Endothelial cell of umbilical vein (primary cell): Measurements from ENCODE around the gene RASA2. TPM values are rescaled to one million over a fixed set of nuclear protein-coding genes. Genes with fewer than 3 reads are reported as not detected.

Experiments
- BruUV-seq: library from RNA; stranded (reverse); fragments of 400-500 nt; replicated peaks from 2 replicates; lab custom pipeline; 2021; lab: Mats Ljungman, UMichigan
- CTCF ChIA-PET: fragments of 300-600, 350-600 bp; sonication (Branson Sonifier 250); formaldehyde crosslinking; loops from one replicate; lab custom pipeline; 2021; ENCODE audit warnings: antibody characterized with exemption, inconsistent platforms; lab: Charles Lee
- POLR2A ChIA-PET: fragments of 300-600, 350-600 bp; sonication (Branson Sonifier 250); formaldehyde crosslinking; loops from one replicate; lab custom pipeline; 2021; ENCODE audit warnings: antibody characterized with exemption, inconsistent platforms; lab: Charles Lee
- DNase-seq: peaks from one replicate; pipeline ENCODE4 v3.0.0-alpha.2; 2011; ENCODE audit warnings: low read depth, low spot score
- FAIRE-seq: peaks from 2 replicates; lab custom pipeline; 2011; peaks lifted over from hg19 to GRCh38; lab: Jason Lieb, UNC
- H2AFZ ChIP-seq: 2 replicates; pipeline ENCODE4 v1.6.0; 2012; ENCODE audit warnings: low read depth, low read length, control low read depth, inconsistent platforms
- H3K27ac ChIP-seq: 2 replicates; pipeline ENCODE4 v1.5.1; 2011; ENCODE audit warnings: low read depth, mild to moderate bottlenecking, control low read depth, low read length, moderate library complexity; ENCODE audit not compliant: insufficient read depth
- H3K27me3 ChIP-seq, 2 experiments: 2 replicates each; pipeline versions ENCODE4 v1.6.0 to v1.6.1; 2011; ENCODE audit warnings: low read length in 2 of 2, mixed read lengths in 1 of 2; ENCODE audit not compliant: control insufficient read depth in 2 of 2, insufficient read depth in 2 of 2
- H3K36me3 ChIP-seq, 2 experiments: 2 replicates in 1 of 2; 3 replicates in 1 of 2; pipeline ENCODE4 v1.5.1; 2011; ENCODE audit warnings: low read length in 2 of 2, mild to moderate bottlenecking in 1 of 2, moderate library complexity in 1 of 2; ENCODE audit not compliant: control insufficient read depth in 2 of 2, insufficient read depth in 2 of 2; ENCODE audit errors: extremely low read depth in 1 of 2
- H3K4me1 ChIP-seq: 3 replicates; pipeline ENCODE4 v1.5.1; 2011; ENCODE audit warnings: mild to moderate bottlenecking, low read length; ENCODE audit not compliant: control insufficient read depth, insufficient read depth; ENCODE audit errors: extremely low read depth
- H3K4me2 ChIP-seq: 2 replicates; pipeline ENCODE4 v1.6.1; 2011; ENCODE audit warnings: low read length, control low read depth, mixed read lengths; ENCODE audit not compliant: insufficient read depth
- H3K4me3 ChIP-seq, 3 experiments: fragments of 200-600 bp in 1 of 3; sonication (generic), shearing (Covaris generic) in 1 of 3; replicated peaks in 1 of 3; 2 replicates each; pipeline ENCODE4 v1.5.1; 2011 to 2016; ENCODE audit warnings: control low read depth in 3 of 3, low read length in 3 of 3, mild to moderate bottlenecking in 2 of 3, inconsistent platforms in 1 of 3, low read depth in 1 of 3, moderate library complexity in 1 of 3; ENCODE audit not compliant: insufficient read depth in 1 of 3
- H3K79me2 ChIP-seq: 2 replicates; pipeline ENCODE4 v1.6.0; 2012; ENCODE audit warnings: low read length, inconsistent platforms; ENCODE audit not compliant: control insufficient read depth, insufficient read depth
- H3K9ac ChIP-seq: replicated peaks from 2 replicates; pipeline ENCODE3; 2011; ENCODE audit warnings: low read length, control low read depth; ENCODE audit not compliant: insufficient read depth; ENCODE audit errors: extremely low read depth
- H3K9me1 ChIP-seq: replicated peaks from 3 replicates; pipeline ENCODE4 v1.6.0; 2011; ENCODE audit warnings: mild to moderate bottlenecking, low read length; ENCODE audit not compliant: control insufficient read depth, insufficient read depth; ENCODE audit errors: extremely low read depth
- H3K9me3 ChIP-seq: replicated peaks from 2 replicates; pipeline ENCODE4 v1.5.1; 2012; ENCODE audit warnings: low read length, inconsistent platforms; ENCODE audit not compliant: control insufficient read depth, insufficient read depth
- H4K20me1 ChIP-seq: replicated peaks from 2 replicates; pipeline ENCODE3; 2011; ENCODE audit warnings: mild to moderate bottlenecking, low read length; ENCODE audit not compliant: control insufficient read depth, insufficient read depth; ENCODE audit errors: extremely low read depth
- EZH2 ChIP-seq: IDR thresholded peaks from 2 replicates; pipeline ENCODE4 v1.6.1; 2012; ENCODE audit warnings: borderline replicate concordance, low read depth, mild to moderate bottlenecking, moderate library complexity, low read length, inconsistent platforms; ENCODE audit not compliant: severe bottlenecking
- FOS ChIP-seq: IDR thresholded peaks from 2 replicates; pipeline ENCODE4 v1.6.1; 2011; ENCODE audit warnings: mild to moderate bottlenecking, low read length, moderate library complexity, borderline replicate concordance; ENCODE audit not compliant: insufficient read depth
- GATA2 ChIP-seq: IDR thresholded peaks from 2 replicates; pipeline ENCODE4 v1.7.0; 2011; ENCODE audit warnings: low read depth, mild to moderate bottlenecking, moderate library complexity, mixed read lengths, low read length; ENCODE audit not compliant: insufficient read length, insufficient read depth
- JUN ChIP-seq: IDR thresholded peaks from 2 replicates; pipeline ENCODE4 v1.6.1; 2011; ENCODE audit warnings: borderline replicate concordance, low read depth; ENCODE audit not compliant: insufficient read length, insufficient read depth
- MAX ChIP-seq: IDR thresholded peaks from 2 replicates; pipeline ENCODE4 v1.6.1; 2011; ENCODE audit not compliant: insufficient read depth, insufficient read length
- MYC ChIP-seq: IDR thresholded peaks from one replicate; pipeline ENCODE4 v1.6.1; 2011; ENCODE audit warnings: mild to moderate bottlenecking, low read depth, low read length
- POLR2A ChIP-seq: IDR thresholded peaks from 2 replicates; pipeline ENCODE4 v1.6.1; 2012; ENCODE audit warnings: low read depth, mild to moderate bottlenecking, control low read depth, low read length
- POLR2AphosphoS5 ChIP-seq: IDR thresholded peaks from 2 replicates; pipeline ENCODE4 v1.6.1; 2012; ENCODE audit warnings: low read depth, mild to moderate bottlenecking, control low read depth, low read length, moderate library complexity; ENCODE audit not compliant: insufficient read depth
- dilution Hi-C: fragments of 300-500 bp; cut with MboI; formaldehyde crosslinking; loops from one replicate; pipeline ENCODE4 v1.15.0; 2019; ENCODE audit warnings: low sequenced_read_pairs; ENCODE audit not compliant: extremely low pct_ligation_motif_present
- intact Hi-C: fragments of 100-400 bp; cut with micrococcal nuclease; formaldehyde crosslinking; loops from one replicate; pipeline ENCODE4 v1.10.0; 2022
- polyA plus RNA-seq, 4 experiments: library from polyadenylated mRNA; depleted of rRNA in 3 of 4; stranded (reverse) in 3 of 4; unstranded in 1 of 4; fragments of >200 nt; gene quantifications; 2 replicates each; pipeline versions ENCODE4 v1.2.1 to v1.2.3, GENCODE V29; 2011 to 2012; ENCODE audit warnings: missing spikeins in 1 of 4
- total RNA-seq: library from RNA; stranded (reverse); gene quantifications from 2 replicates; pipeline ENCODE4 v1.2.3, GENCODE V29; 2021
- TF ChIP-seq, protein P1 (sequence below), 2 donors: IDR thresholded peaks; 1 replicate in 1 of 2; 2 replicates in 1 of 2; pipeline ENCODE4 v1.5.1; 2011; ENCODE audit warnings: low read length in 2 of 2, mild to moderate bottlenecking in 2 of 2, moderate library complexity in 2 of 2, control low read depth in 1 of 2, inconsistent platforms in 1 of 2, low read depth in 1 of 2; ENCODE audit not compliant: insufficient read depth in 1 of 2; ENCODE audit errors: extremely low read depth in 1 of 2

RASA2 gene
- total and polyA plus RNA-seq, 2 donors (not counting 3 experiments of a cell fraction or from before 2014, with no cell fraction given): 3.1 to 20.2 TPM

DNA sequence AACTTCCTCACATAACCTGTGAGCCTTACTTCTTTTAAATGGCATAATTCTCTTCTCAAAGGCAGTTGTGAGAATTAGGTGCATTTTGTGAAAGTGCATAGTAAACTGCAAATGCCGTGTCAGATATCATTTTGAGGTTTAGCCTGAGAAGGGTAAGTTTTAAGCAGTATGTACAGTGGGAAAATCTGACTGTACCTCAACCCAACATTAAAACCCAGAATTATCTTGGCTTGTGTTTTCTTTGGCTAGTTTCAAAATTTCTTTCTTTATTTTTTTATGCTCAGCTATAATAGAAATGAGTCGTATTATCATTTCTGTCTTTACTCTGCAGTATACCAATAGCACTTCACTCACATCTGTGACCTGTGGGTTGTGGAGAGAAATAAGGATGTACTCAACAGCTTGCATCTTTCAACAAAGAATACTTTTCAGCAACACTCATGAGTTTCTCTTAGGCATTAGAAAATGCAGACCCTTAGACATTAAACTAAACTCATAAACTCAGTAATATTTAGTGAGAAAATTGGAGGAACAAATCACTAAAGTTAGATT is 65.7 kb downstream of the RASA2 start:
- dilution Hi-C loops (no loop called here), intact Hi-C loops (no loop called here)
- Histone ChIP-seq H3K4me1 (peaks cover 44% of the 10 kb centered on the region), H4K20me1 (no peaks in the 10 kb centered on the region), H3K36me3 (peaks cover 0 to 4% of the 10 kb centered on the region in 2 experiments), H3K27me3 (no peaks in the 10 kb centered on the region), H3K4me2 (peak overlapping the region; percentile 52), H3K79me2 (peaks cover 62% of the 10 kb centered on the region), H3K27ac (no peak overlapping the region), H3K4me3 (no peak overlapping the region), H2AFZ (no peak overlapping the region), H3K9me1 (no peaks in the 10 kb centered on the region), H3K9me3 (no peaks in the 10 kb centered on the region), H3K9ac (no peak overlapping the region)
- DNase-seq (peak; percentile 24), FAIRE-seq (no peak)
- POLR2A ChIA-PET: no interaction called here
- CTCF ChIA-PET: interaction anchor here (0.8 to 3.3 kb wide), 9 partner anchors 8 to 92 kb away, joined by 3 to 14 read pairs (median 4); no protein-coding TSS in a partner anchor
- no TSS peak for BruUV-seq
- no peak for TF ChIP-seq GATA2
- TF ChIP-seq MAX: no peak
- TF ChIP-seq, protein P1, sequence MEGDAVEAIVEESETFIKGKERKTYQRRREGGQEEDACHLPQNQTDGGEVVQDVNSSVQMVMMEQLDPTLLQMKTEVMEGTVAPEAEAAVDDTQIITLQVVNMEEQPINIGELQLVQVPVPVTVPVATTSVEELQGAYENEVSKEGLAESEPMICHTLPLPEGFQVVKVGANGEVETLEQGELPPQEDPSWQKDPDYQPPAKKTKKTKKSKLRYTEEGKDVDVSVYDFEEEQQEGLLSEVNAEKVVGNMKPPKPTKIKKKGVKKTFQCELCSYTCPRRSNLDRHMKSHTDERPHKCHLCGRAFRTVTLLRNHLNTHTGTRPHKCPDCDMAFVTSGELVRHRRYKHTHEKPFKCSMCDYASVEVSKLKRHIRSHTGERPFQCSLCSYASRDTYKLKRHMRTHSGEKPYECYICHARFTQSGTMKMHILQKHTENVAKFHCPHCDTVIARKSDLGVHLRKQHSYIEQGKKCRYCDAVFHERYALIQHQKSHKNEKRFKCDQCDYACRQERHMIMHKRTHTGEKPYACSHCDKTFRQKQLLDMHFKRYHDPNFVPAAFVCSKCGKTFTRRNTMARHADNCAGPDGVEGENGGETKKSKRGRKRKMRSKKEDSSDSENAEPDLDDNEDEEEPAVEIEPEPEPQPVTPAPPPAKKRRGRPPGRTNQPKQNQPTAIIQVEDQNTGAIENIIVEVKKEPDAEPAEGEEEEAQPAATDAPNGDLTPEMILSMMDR (IDR thresholded peaks at IDR 0.05; ENCODE audit: extremely low read depth in 1 of 2, insufficient read depth in 1 of 2, low read depth in 1 of 2, low read length in 2 of 2): no peak
- TF ChIP-seq POLR2AphosphoS5: no peak
- TF ChIP-seq MYC: no peak
- TF ChIP-seq FOS: no peak
- TF ChIP-seq JUN: no peak
- no peak for TF ChIP-seq EZH2
- TF ChIP-seq POLR2A: no peak
